ENCODE data around the gene STX16.

STX16 gene

GRCh38 chr20:58709703-58710039, 58.6 kb downstream of the STX16 start:
- DNase-seq (ENCODE audit: low read depth, low spot score): no peak

GRCh38 chr20:58710481-58711265, 59.6 kb downstream of the STX16 start:
- no peak for DNase-seq (ENCODE audit: low read depth, low spot score)

GRCh38 chr20:58711266-58712051, 60.4 kb downstream of the STX16 start:
- DNase-seq (ENCODE audit: low read depth, low spot score): no peak

- DNase-seq (ENCODE audit: low read depth, low spot score): no peak
Observed at GRCh38 chr20:58712151-58712791, 61.2 kb downstream of the STX16 start.

- no peak for DNase-seq (ENCODE audit: low read depth, low spot score)
Observed at GRCh38 chr20:58712806-58713731, 62.0 kb downstream of the STX16 start.

GRCh38 chr20:58713801-58714339, 62.8 kb downstream of the STX16 start:
- DNase-seq (ENCODE audit: low read depth, low spot score): no peak

- no peak for DNase-seq (ENCODE audit: low read depth, low spot score)
Observed at GRCh38 chr20:58714340-58714922, 63.3 kb downstream of the STX16 start.

- no peak for DNase-seq (ENCODE audit: low read depth, low spot score)
Observed at GRCh38 chr20:58714923-58715351, 63.9 kb downstream of the STX16 start.

- no peak for DNase-seq (ENCODE audit: low read depth, low spot score)
Observed at GRCh38 chr20:58715391-58715800, 64.3 kb downstream of the STX16 start.

GRCh38 chr20:58715801-58716475, 64.9 kb downstream of the STX16 start:
- no peak for DNase-seq (ENCODE audit: low read depth, low spot score)

- DNase-seq (ENCODE audit: low read depth, low spot score): no peak
Observed at GRCh38 chr20:58716476-58717277, 65.6 kb downstream of the STX16 start.

GRCh38 chr20:58717278-58718091, 66.4 kb downstream of the STX16 start:
- DNase-seq (ENCODE audit: low read depth, low spot score): no peak

- no peak for DNase-seq (ENCODE audit: low read depth, low spot score)
Observed at GRCh38 chr20:58718121-58718563, 67.1 kb downstream of the STX16 start.

- DNase-seq (ENCODE audit: low read depth, low spot score): no peak
Observed at GRCh38 chr20:58718729-58719128, 67.6 kb downstream of the STX16 start.

GRCh38 chr20:58719258-58719657, 68.2 kb downstream of the STX16 start:
- DNase-seq (ENCODE audit: low read depth, low spot score): no peak

- no peak for DNase-seq (ENCODE audit: low read depth, low spot score)
Observed at GRCh38 chr20:58719971-58720371, 68.9 kb downstream of the STX16 start.

GRCh38 chr20:58720890-58721289, 69.8 kb downstream of the STX16 start:
- no peak for DNase-seq (ENCODE audit: low read depth, low spot score)
